ENCODE measurements around the gene AP2A1.

GRCh38 chr19:49727217-49728030 is 39.4 kb upstream of the AP2A1 start:
- TF ChIP-seq TSHZ2 (CRISPR knock-in tag; IDR thresholded peaks at IDR 0.05) (no peak), RARB (CRISPR knock-in tag; IDR thresholded peaks at IDR 0.05) (no peak), ZNF70 (CRISPR knock-in tag; IDR thresholded peaks at IDR 0.05) (no peak), GLIS3 (CRISPR knock-in tag; IDR thresholded peaks at IDR 0.05) (no peak), ARNTL (CRISPR knock-in tag; IDR thresholded peaks at IDR 0.05; ENCODE audit: borderline replicate concordance, low read depth) (no peak), PATZ1 (CRISPR knock-in tag; IDR thresholded peaks at IDR 0.05; ENCODE audit: borderline replicate concordance) (no peak)

Data from SK-N-SH treated with all-trans-retinoic acid at 6 μM for 48 hours (cell line).